Measurements from ENCODE around the gene ARIH2. TPM values are rescaled to one million over a fixed set of nuclear protein-coding genes. Genes with fewer than 3 reads are reported as not detected.
A peak's percentile ranks its signal among the peaks of the same experiment; 100 is the strongest.

Gene ARIH2
- total RNA-seq, 4 donors from 2014 or later: 57.9 to 148 (median 61.8) TPM

DNA sequence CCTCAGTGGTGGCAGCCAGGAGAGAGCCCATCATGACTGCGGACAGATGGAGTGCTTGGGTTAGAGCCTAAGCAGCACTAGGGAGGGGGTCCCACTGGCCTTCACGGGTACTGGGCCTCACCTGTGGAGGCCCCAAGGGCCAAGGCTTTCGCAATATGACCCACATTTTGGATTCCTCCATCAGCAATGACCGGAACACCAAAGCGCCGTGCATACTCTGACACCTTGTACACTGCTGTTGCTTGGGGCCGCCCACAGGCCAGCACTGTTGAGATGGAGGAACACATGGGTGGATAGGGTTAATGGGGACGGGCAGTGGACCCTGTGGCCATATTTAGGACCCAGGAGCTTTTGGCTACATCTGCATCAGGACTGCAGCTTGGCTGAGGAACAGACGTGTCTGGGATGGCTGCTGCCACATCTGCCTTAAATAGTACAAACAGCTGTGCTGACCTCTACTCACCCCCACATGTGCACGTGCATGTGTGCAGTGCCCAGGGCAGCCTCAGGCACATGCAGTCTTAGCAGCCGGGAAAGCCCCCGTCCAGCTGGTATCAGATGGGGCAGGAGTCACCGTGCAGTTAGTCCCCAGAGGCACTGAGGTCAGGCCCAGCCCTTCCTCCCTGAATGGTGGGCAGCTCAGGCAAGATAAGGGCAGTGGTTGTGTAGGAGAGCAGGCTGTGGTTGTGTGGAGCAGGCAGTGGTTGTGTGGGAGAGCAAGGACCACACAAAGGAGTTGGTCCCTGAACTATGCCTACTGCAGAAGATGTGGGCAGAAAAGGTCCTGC lies 106.6 kb downstream of the ARIH2 start:
- no peak overlapping the region for H3K4me3 ChIP-seq
- peaks cover 45% of the 10 kb centered on the region for H3K36me3 ChIP-seq
- no peak overlapping the region for H3K27ac ChIP-seq
- WGBS: 72% methylated on average over 9 of the region's 13 CpGs
- H3K27me3 ChIP-seq: no peaks in the 10 kb centered on the region
- no peak for DNase-seq (ENCODE audit: low spot score in 2 of 2)
- H3K9me3 ChIP-seq: no peaks in the 10 kb centered on the region
- H3K4me1 ChIP-seq: peaks cover 54% of the 10 kb centered on the region
- TF ChIP-seq POLR2A (IDR thresholded peaks at IDR 0.05) (no peak), CTCF (IDR thresholded peaks at IDR 0.05) (no peak), POLR2AphosphoS5 (IDR thresholded peaks at IDR 0.05) (no peak), EP300 (IDR thresholded peaks at IDR 0.05) (no peak)

GRCh38 chr3:49025793-49026520 lies 107.3 kb downstream of the ARIH2 start:
- H3K9me3 ChIP-seq: no peaks in the 10 kb centered on the region
- no peaks in the 10 kb centered on the region for H3K27me3 ChIP-seq
- no peak for DNase-seq (ENCODE audit: low spot score in 2 of 2)
- H3K27ac ChIP-seq: no peak overlapping the region
- no peak overlapping the region for H3K4me3 ChIP-seq
- peaks cover 53% of the 10 kb centered on the region for H3K36me3 ChIP-seq
- no peak for TF ChIP-seq POLR2A (IDR thresholded peaks at IDR 0.05)
- no peak for TF ChIP-seq POLR2AphosphoS5 (IDR thresholded peaks at IDR 0.05)
- no peak for TF ChIP-seq CTCF (IDR thresholded peaks at IDR 0.05)
- TF ChIP-seq EP300 (IDR thresholded peaks at IDR 0.05): no peak
- H3K4me1 ChIP-seq: peaks cover 49% of the 10 kb centered on the region
- WGBS: 89% methylated on average over 8 of the region's 8 CpGs

- peaks cover 49% of the 10 kb centered on the region for H3K4me1 ChIP-seq
- H3K36me3 ChIP-seq: peaks cover 59% of the 10 kb centered on the region
- no peak overlapping the region for H3K27ac ChIP-seq
- DNase-seq (ENCODE audit: low spot score in 2 of 2): no peak
- H3K27me3 ChIP-seq: no peaks in the 10 kb centered on the region
- TF ChIP-seq POLR2A (IDR thresholded peaks at IDR 0.05) (no peak), EP300 (IDR thresholded peaks at IDR 0.05) (no peak), POLR2AphosphoS5 (IDR thresholded peaks at IDR 0.05) (no peak), CTCF (IDR thresholded peaks at IDR 0.05) (no peak)
- H3K9me3 ChIP-seq: no peaks in the 10 kb centered on the region
- WGBS: 89% methylated on average over 3 of the region's 3 CpGs
- H3K4me3 ChIP-seq: no peak overlapping the region
Observed at GRCh38 chr3:49026536-49026935, 107.9 kb downstream of the ARIH2 start.

- Histone ChIP-seq H3K36me3 (peaks cover 70% of the 10 kb centered on the region), H3K9me3 (no peaks in the 10 kb centered on the region), H3K4me3 (no peak overlapping the region), H3K27me3 (no peaks in the 10 kb centered on the region), H3K27ac (no peak overlapping the region), H3K4me1 (peaks cover 46% of the 10 kb centered on the region)
- WGBS: 94% methylated on average over 5 of the region's 9 CpGs
- TF ChIP-seq EP300 (IDR thresholded peaks at IDR 0.05) (no peak), CTCF (IDR thresholded peaks at IDR 0.05) (no peak), POLR2A (IDR thresholded peaks at IDR 0.05) (no peak), POLR2AphosphoS5 (IDR thresholded peaks at IDR 0.05) (no peak)
- no peak for DNase-seq (ENCODE audit: low spot score in 2 of 2)
Observed at GRCh38 chr3:49027634-49028033, 109.0 kb downstream of the ARIH2 start.

- TF ChIP-seq POLR2AphosphoS5 (IDR thresholded peaks at IDR 0.05) (no peak), EP300 (IDR thresholded peaks at IDR 0.05) (no peak), CTCF (IDR thresholded peaks at IDR 0.05) (no peak), POLR2A (IDR thresholded peaks at IDR 0.05) (no peak)
- 84% methylated on average over 4 of the region's 4 CpGs for WGBS
- Histone ChIP-seq H3K4me1 (peaks cover 40% of the 10 kb centered on the region), H3K27me3 (no peaks in the 10 kb centered on the region), H3K36me3 (peaks cover 73% of the 10 kb centered on the region), H3K27ac (peak overlapping the region; percentile 89), H3K9me3 (no peaks in the 10 kb centered on the region), H3K4me3 (peak overlapping the region; percentile 75)
- DNase-seq (ENCODE audit: low spot score in 2 of 2): no peak
Observed at GRCh38 chr3:49028298-49028672, 109.6 kb downstream of the ARIH2 start.
